Muscle layer of colon (tissue), 2 donors: ENCODE results near the gene POLR2H.

Source experiments
- H3K27ac ChIP-seq: one replicate; pipeline ENCODE4 v1.7.0; 2013; ENCODE audit warnings: low read depth, mild to moderate bottlenecking, low read length, moderate library complexity
- H3K27me3 ChIP-seq, 2 donors: one replicate each; pipeline ENCODE4 v1.7.0; 2013; ENCODE audit warnings: low read length in 2 of 2, mild to moderate bottlenecking in 2 of 2; ENCODE audit not compliant: insufficient read depth in 2 of 2, control insufficient read depth in 1 of 2
- H3K36me3 ChIP-seq: one replicate; pipeline ENCODE4 v1.7.0; 2013; ENCODE audit warnings: mild to moderate bottlenecking, low read length; ENCODE audit not compliant: insufficient read depth
- H3K4me1 ChIP-seq: one replicate; pipeline ENCODE4 v1.7.0; 2013; ENCODE audit warnings: mild to moderate bottlenecking, low read length; ENCODE audit not compliant: insufficient read depth
- H3K4me3 ChIP-seq, 2 donors: one replicate each; pipeline ENCODE4 v1.7.0; 2013; ENCODE audit warnings: low read length in 2 of 2, low read depth in 1 of 2, mild to moderate bottlenecking in 1 of 2, moderate library complexity in 1 of 2
- H3K9ac ChIP-seq: one replicate; pipeline ENCODE4 v1.7.0; 2013; ENCODE audit warnings: low read length
- H3K9me3 ChIP-seq: one replicate; pipeline ENCODE4 v1.7.0; 2013; ENCODE audit warnings: mild to moderate bottlenecking, low read length
- donor health status: abdominal sarcoma.
- donor health status: Adenocarcinoma of cecum.

POLR2H gene

GRCh38 chr3:184377882-184378445, 16.5 kb downstream of the POLR2H start, which contains the start of gene THPO:
Gene THPO (minus strand): TSS chr3:184378207. CDS start chr3:184376259, 1,948 bp downstream.
- H3K4me1 ChIP-seq = peaks cover 17% of the 10 kb centered on the region
- peaks cover 12 to 33% of the 10 kb centered on the region in 2 donors for H3K27me3 ChIP-seq
- no peaks in the 10 kb centered on the region for H3K9me3 ChIP-seq
- no peaks in the 10 kb centered on the region for H3K36me3 ChIP-seq
- H3K9ac ChIP-seq = no peak within 1 kb of the TSS
- no peak within 1 kb of the TSS for H3K4me3 ChIP-seq
- H3K27ac ChIP-seq = peak within 1 kb of the TSS; percentile 35

- no peaks in the 10 kb centered on the region for H3K9me3 ChIP-seq
- peaks cover 12 to 33% of the 10 kb centered on the region in 2 donors for H3K27me3 ChIP-seq
- no peak overlapping the region for H3K9ac ChIP-seq
- H3K4me3 ChIP-seq = no peak overlapping the region
- peak overlapping the region; percentile 35 for H3K27ac ChIP-seq
- peaks cover 17% of the 10 kb centered on the region for H3K4me1 ChIP-seq
- no peaks in the 10 kb centered on the region for H3K36me3 ChIP-seq
Observed at GRCh38 chr3:184378651-184379357, 17.3 kb downstream of the POLR2H start.

- H3K27me3 ChIP-seq = peaks cover 12 to 33% of the 10 kb centered on the region in 2 donors
Observed at GRCh38 chr3:184379358-184380184, 18.1 kb downstream of the POLR2H start, which contains the start of gene CHRD. Gene CHRD (plus strand): TSS chr3:184380054. CDS start chr3:184380319, 265 bp downstream.

GRCh38 chr3:184380185-184380626, 18.7 kb downstream of the POLR2H start:
- Histone ChIP-seq H3K27ac (no peak overlapping the region), H3K9ac (no peak overlapping the region), H3K9me3 (no peaks in the 10 kb centered on the region), H3K4me1 (peaks cover 17% of the 10 kb centered on the region), H3K36me3 (no peaks in the 10 kb centered on the region), H3K4me3 (peak overlapping the region in 1 of 2 donors; percentile 50), H3K27me3 (peaks cover 12 to 33% of the 10 kb centered on the region in 2 donors)

More at GRCh38 chr3:184379358-184380184, 18.1 kb downstream of the POLR2H start, which contains the start of gene CHRD:
- Histone ChIP-seq H3K9ac (no peak within 1 kb of the TSS), H3K36me3 (no peaks in the 10 kb centered on the region), H3K4me3 (peak within 1 kb of the TSS; percentile 41 to 50), H3K9me3 (no peaks in the 10 kb centered on the region), H3K27ac (peak within 1 kb of the TSS; percentile 35), H3K4me1 (peaks cover 17% of the 10 kb centered on the region)

- Histone ChIP-seq H3K9ac (no peak overlapping the region), H3K9me3 (no peaks in the 10 kb centered on the region), H3K27me3 (peaks cover 12 to 33% of the 10 kb centered on the region in 2 donors)
Observed at GRCh38 chr3:184380627-184381260, 19.2 kb downstream of the POLR2H start.

GRCh38 chr3:184381261-184382224, 20.0 kb downstream of the POLR2H start:
- no peak overlapping the region for H3K9ac ChIP-seq
- H3K4me1 ChIP-seq = peaks cover 17% of the 10 kb centered on the region
- no peaks in the 10 kb centered on the region for H3K9me3 ChIP-seq
- peak overlapping the region; percentile 2 to 41 for H3K4me3 ChIP-seq
- peaks cover 12 to 38% of the 10 kb centered on the region in 2 donors for H3K27me3 ChIP-seq
- H3K36me3 ChIP-seq = no peaks in the 10 kb centered on the region
- H3K27ac ChIP-seq = no peak overlapping the region

More at GRCh38 chr3:184380627-184381260, 19.2 kb downstream of the POLR2H start:
- H3K4me1 ChIP-seq = peaks cover 17% of the 10 kb centered on the region
- no peak overlapping the region for H3K27ac ChIP-seq
- peak overlapping the region; percentile 41 to 50 for H3K4me3 ChIP-seq
- H3K36me3 ChIP-seq = no peaks in the 10 kb centered on the region

- H3K4me3 ChIP-seq = no peak overlapping the region
- H3K27ac ChIP-seq = no peak overlapping the region
- H3K4me1 ChIP-seq = peaks cover 16% of the 10 kb centered on the region
- peaks cover 12 to 38% of the 10 kb centered on the region in 2 donors for H3K27me3 ChIP-seq
- no peaks in the 10 kb centered on the region for H3K9me3 ChIP-seq
- no peak overlapping the region for H3K9ac ChIP-seq
- no peaks in the 10 kb centered on the region for H3K36me3 ChIP-seq
Observed at GRCh38 chr3:184382326-184383032, 21.0 kb downstream of the POLR2H start.

GRCh38 chr3:184383033-184383740, 21.7 kb downstream of the POLR2H start:
- Histone ChIP-seq H3K36me3 (no peaks in the 10 kb centered on the region), H3K4me3 (no peak overlapping the region), H3K4me1 (peaks cover 11% of the 10 kb centered on the region), H3K9me3 (no peaks in the 10 kb centered on the region), H3K27ac (no peak overlapping the region), H3K27me3 (peaks cover 12 to 33% of the 10 kb centered on the region in 2 donors), H3K9ac (no peak overlapping the region)

- Histone ChIP-seq H3K27ac (no peak overlapping the region), H3K9me3 (no peaks in the 10 kb centered on the region), H3K27me3 (peaks cover under 1 to 25% of the 10 kb centered on the region in 2 donors), H3K36me3 (no peaks in the 10 kb centered on the region), H3K9ac (no peak overlapping the region), H3K4me3 (no peak overlapping the region), H3K4me1 (peaks cover 1% of the 10 kb centered on the region)
Observed at GRCh38 chr3:184384342-184384741, 22.8 kb downstream of the POLR2H start.
